ENCODE data around the gene PPP1R9B.

- no peak for TF ChIP-seq POLR2AphosphoS5 (IDR thresholded peaks at IDR 0.05)
- TF ChIP-seq CTCF (IDR thresholded peaks at IDR 0.05), result no peak
Observed at GRCh38 chr17:50127697-50128361, 22.6 kb downstream of the PPP1R9B start.

Measured in breast epithelium (tissue), 3 donors.